HG02840 (cell line): Measurements from ENCODE around the gene SLC22A4.

ENCODE experiments used
- ATAC-seq: cut with Tn5 transposase; IDR thresholded peaks from one replicate; pipeline ENCODE4 v1.9.1; 2021; ENCODE audit warnings: mild to moderate bottlenecking, moderate library complexity, moderate number of reproducible peaks; ENCODE audit not compliant: unreplicated experiment, low FRiP score

SLC22A4 gene

GRCh38 chr5:132296412-132297016 lies 2.3 kb downstream of the SLC22A4 start:
- no peak for ATAC-seq

GRCh38 chr5:132297211-132297940 lies 3.2 kb downstream of the SLC22A4 start:
- no peak for ATAC-seq

DNA sequence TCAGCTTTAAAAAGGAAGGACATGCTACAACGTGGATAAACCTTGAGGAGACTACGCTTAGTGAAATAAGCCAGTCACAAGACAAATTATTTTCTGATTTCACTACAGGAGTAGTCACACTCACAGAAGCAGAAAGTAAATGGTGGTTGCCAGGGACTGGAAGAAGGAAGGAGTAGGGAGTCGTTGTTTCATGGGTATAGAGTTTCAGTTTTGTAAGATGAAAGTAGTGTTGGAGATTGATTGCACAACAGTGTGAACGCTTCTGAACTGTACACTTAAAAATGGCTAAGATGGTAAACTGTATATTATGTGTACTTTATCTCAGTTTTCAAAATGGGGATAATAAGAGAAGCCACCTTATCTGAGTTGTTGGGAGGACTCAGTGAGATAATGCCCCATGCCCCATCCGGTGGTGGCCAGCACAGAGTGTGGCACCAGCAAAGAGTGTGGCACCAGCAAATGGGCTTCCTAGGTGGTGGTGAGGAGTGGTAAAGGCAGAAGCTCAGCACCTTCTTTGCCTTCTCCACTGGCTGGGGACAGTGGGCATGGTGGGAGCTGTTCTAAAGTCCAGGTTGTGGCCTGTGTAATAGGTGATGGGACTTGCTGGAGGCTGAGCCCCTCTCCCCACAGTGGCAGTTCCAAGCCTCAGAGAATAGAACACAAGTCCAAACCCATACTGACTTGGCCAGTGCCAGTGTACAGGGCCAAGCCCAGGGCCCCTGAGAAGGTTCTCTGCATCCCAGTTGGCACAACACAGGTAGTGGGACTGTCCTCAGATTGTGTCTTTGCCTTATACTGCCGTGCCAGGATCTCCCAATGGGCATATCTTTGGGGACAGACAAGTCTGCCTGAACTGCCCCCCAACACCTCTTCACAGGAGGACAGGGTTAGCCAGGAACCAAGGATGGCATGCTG lies 4.4 kb downstream of the SLC22A4 start:
- ATAC-seq = no peak

- no peak for ATAC-seq
Observed at GRCh38 chr5:132299917-132300316, 5.7 kb downstream of the SLC22A4 start.

- no peak for ATAC-seq
Observed at GRCh38 chr5:132300577-132301343, 6.6 kb downstream of the SLC22A4 start.

GRCh38 chr5:132301344-132302271 lies 7.4 kb downstream of the SLC22A4 start:
- no peak for ATAC-seq

- ATAC-seq = no peak
Observed at GRCh38 chr5:132302413-132302812, 8.2 kb downstream of the SLC22A4 start.

DNA sequence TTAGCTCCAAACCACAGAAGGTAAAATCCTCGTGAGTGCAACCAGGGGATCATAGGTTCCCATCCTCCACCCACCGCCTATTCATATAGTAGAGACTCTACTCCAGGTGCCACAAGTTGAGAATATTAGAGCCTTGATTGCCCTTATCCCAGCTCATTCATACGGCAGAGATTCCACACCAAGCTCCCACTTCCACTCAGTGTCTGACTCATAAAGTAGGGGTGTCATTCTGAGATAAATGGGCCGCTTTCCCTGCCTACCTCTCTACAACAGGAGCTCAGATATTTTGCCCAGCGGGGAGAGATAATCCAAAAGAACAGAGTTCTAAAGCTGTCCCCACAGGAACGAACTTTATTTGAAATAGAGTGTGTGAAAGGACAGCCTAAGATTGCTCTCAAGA lies 9.4 kb downstream of the SLC22A4 start:
- no peak for ATAC-seq

- ATAC-seq = no peak
Observed at GRCh38 chr5:132305420-132305819, 11.2 kb downstream of the SLC22A4 start.

DNA sequence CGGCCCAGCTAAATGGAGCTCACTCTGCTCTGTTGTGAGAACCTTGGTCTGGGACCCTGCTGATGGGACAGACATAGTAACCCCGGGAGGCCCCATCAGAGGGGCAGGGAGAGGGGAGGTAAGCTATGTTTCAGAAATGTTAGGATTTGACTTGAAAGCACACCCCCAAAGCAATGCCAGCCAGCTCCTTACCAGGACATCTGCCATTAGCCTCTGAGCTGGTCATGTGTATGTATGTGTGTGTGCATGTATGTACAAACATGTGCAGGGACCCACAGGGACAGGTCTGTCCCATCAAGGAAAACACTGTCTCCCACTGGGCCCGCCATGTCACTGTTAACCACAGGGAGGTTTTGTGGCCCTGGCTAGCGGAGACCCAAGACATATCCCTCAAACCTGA lies 14.5 kb downstream of the SLC22A4 start:
- no peak for ATAC-seq

- no peak for ATAC-seq
Observed at GRCh38 chr5:132309679-132310078, 15.5 kb downstream of the SLC22A4 start.

- no peak for ATAC-seq
Observed at GRCh38 chr5:132310141-132310834, 16.1 kb downstream of the SLC22A4 start.

GRCh38 chr5:132313366-132313765 lies 19.2 kb downstream of the SLC22A4 start:
- no peak for ATAC-seq

DNA sequence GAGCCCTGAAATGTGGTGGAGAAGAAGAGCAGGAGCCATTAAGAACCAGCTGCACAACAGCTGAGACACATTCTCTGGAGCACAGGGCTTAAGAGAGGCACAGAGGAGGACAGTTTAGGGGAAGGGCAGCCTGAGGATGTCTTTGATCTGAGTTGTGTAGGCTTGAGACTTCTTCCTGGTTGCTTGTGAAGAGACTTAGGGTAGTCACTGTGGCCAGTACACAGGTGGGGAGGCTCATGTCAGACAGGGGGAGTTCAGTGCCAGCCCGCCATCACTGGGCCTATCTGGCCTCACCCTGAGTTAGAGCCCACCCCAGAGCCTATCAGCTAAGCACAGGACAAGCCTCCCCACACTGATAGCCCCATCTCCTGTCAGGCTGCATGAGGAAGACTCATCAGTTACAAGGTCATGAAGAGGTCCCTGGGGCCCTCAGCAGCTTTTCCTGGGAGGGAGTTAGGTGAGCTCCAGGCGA lies 19.8 kb downstream of the SLC22A4 start:
- ATAC-seq = no peak

DNA sequence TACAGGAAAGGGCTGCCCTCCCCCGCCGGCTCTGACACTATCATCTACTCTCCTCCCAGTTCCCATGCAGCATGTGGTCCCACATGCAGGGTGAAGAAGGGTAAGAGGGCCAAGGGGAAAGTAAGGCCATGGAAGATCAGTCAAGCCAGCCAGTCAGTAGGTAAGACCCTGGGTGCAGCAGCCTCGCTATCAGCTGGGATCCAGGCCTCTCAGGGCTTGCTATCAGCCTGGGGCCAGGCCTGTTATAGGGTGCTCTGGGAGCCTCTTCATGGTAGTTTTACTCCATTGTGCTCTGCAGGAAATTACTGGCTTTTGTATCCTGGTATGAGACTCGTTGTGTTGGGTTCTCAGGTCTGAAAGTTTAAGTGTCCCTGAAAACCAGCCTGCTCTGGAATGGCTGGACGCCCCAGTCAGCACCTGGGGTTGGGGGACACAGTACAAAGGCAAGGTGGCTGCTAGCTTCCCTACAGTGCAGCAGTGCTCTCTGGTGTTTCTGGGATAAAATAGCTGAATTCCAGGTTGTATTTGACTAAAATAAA lies 21.4 kb downstream of the SLC22A4 start:
- no peak for ATAC-seq

- ATAC-seq = no peak
Observed at GRCh38 chr5:132319975-132320374, 25.8 kb downstream of the SLC22A4 start.

- no peak for ATAC-seq
Observed at GRCh38 chr5:132321109-132321721, 27.0 kb downstream of the SLC22A4 start.

GRCh38 chr5:132322266-132322665 lies 28.1 kb downstream of the SLC22A4 start:
- no peak for ATAC-seq
